NCI-H526 (cell line): ENCODE data around the gene GNG4.
"Not testable (repeated sequence)": the region's sequence is repeated elsewhere in the genome, so short reads cannot be mapped to it uniquely, and the experiment has no call there.

Experiments
- DNase-seq, 2 experiments: peaks; one replicate each; lab custom pipeline; 2025; lab: John Stamatoyannopoulos, UW

Gene GNG4

GRCh38 chr1:235584973-235585372 lies 64.6 kb downstream of the GNG4 start:
- DNase-seq, result no peak

GRCh38 chr1:235583511-235584001 lies 66.0 kb downstream of the GNG4 start:
- DNase-seq, result no peak

DNA sequence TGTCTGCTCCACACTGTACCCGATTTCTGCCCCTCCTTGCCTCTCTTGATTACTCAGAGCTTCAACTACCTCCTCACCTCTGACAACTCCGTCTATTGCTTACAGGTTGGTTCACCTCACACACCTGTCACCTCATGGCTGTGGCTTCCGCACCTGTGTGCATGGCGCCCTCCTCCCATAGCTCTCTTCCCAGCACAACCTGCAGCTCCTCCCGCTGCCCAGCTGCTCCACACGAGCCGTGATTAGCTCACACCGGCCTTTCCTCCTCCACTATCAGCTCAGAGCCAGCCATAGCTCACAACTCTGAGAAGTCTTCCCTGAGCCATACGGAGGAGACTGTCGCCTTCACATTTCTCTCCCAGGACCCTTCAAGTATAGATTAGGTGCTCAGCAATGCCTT lies 67.5 kb downstream of the GNG4 start:
- DNase-seq, result no peak

DNA sequence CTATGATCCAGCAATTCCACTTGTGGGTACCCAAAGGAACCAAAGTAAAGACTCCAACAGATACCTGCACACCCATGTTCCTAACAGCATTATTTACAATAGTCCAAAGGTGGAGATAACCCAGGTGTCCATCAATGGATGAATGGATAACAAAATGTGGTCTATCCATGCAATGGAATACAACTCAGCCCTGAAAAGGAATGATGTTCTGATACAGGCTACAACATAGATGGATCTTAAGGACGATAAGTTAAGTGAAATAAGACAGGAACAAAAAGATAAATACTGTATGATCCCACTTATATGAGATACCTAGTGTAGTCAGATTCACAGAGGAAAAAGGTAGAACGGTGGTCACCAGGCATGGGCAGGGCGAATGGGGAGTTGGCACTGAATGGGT lies 69.7 kb downstream of the GNG4 start:
- DNase-seq, result no peak

GRCh38 chr1:235575597-235575996 lies 74.0 kb downstream of the GNG4 start:
- DNase-seq, result no peak

GRCh38 chr1:235573880-235574279 lies 75.7 kb downstream of the GNG4 start:
- DNase-seq, result no peak

- DNase-seq, result not testable (repeated sequence)
Observed at GRCh38 chr1:235572971-235573370, 76.6 kb downstream of the GNG4 start.

DNA sequence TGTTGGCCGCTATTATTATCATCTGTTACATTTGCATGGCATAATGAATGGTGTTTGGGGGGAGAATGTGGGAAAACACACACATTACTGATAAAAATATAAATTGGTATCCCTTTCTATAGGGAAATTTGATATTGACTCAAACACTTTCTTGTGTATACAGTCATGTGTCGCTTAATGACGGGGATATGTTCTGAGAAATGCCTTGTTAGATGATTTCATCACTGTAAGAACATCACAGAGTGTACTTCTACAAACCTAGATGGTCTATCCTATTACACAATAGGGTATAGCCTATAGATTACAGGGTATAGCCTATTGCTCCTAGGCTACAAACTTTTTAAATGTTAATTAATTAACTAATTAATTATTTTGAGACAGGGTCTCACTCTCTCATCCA lies 78.1 kb downstream of the GNG4 start:
- DNase-seq, result no peak

- DNase-seq, result no peak
Observed at GRCh38 chr1:235567812-235568503, 81.6 kb downstream of the GNG4 start.

- DNase-seq, result no peak
Observed at GRCh38 chr1:235566084-235566483, 83.5 kb downstream of the GNG4 start.

DNA sequence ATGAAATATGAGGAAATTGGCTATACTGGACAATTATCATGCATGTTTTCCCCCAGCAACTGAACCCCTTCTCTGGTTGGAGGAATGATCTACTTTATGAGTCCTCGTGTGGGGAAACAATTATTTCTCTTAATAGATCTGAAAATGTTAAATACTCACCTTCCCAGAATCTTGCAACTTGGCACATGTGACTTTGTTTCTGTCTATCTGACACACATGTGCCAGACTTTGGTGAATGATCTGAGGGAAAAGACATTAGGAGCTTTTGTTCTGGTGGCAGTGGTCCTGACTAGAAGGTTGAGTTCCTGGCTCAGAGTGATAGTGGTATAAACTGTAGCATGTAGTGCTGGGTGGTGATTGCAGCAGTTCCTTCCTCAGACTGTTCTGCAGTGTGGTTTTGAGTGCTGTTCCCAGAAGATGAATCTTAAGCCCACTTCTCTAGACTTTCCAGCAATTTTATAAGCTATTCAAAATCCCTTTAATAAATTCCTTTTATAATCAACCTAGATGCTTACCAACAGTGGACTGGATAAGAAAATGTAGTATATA lies 86.0 kb downstream of the GNG4 start:
- no peak for DNase-seq

DNA sequence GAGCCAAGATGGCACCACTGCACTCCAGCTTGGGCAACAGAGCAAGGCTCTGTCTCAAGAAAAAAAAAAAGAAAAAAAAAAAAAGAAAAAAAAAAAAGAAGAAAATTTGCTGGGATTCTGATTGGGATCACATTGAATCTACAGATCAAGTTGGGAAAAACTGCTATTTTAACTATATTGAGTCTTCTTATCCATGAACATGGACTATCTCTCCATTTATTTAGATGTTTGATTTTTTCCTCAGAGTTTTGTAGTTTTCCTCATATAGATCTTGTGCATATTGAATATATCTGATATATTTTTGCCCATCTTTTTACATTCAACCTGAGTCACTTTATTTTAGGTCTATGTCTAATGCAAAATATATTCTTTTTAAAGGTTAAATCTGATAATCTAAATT lies 87.0 kb downstream of the GNG4 start:
- DNase-seq, result no peak

DNA sequence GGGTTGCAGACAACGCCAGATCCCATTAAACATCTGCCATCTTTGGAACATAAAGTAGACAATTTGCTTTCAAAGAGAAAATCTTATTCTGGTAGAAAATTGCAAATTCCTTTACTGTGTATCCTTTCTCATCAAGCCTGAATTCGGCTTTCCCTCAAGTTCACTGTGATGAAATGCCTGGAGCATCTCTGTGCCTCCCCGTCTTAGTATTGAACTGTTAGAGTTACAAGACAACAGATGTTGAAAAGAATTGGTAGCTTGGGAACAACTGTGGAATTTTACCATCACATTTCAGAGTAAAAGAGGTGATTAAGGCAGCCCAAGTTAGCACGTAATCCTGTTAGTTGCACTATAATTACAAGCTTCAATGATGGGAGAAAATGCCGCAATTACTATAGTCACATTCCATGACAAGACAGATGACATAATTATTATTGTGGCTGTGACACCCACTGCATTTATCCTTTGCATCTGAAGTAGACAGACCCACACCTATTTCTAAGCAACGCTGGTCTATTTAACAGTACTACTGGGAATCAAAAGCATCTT lies 90.9 kb downstream of the GNG4 start:
- no peak for DNase-seq

DNA sequence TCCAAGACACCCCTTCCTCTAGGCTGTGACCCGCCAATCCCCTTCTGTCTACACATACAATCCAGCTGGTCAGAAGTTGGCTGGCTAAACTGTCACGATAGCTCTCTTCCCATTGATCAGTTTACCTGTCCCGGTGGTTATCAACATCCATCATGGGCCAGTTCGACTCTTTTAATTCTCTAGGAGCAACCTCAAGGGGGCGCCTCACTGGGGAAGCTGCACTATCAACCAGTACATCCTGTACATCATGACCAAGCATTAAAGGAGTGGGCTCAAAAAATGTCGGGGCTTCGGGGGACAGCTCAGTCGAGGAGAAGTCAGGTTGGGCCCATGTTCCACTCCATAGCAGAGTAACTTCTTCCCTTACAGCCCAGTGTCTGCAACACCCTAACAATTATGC lies 92.1 kb downstream of the GNG4 start:
- no peak for DNase-seq

- no peak for DNase-seq
Observed at GRCh38 chr1:235556807-235557206, 92.8 kb downstream of the GNG4 start.

GRCh38 chr1:235553112-235553551 lies 96.5 kb downstream of the GNG4 start:
- no peak for DNase-seq

GRCh38 chr1:235552146-235552716 lies 97.4 kb downstream of the GNG4 start:
- no peak for DNase-seq

- no peak for DNase-seq
Observed at GRCh38 chr1:235549351-235550139, 100.0 kb downstream of the GNG4 start.

DNA sequence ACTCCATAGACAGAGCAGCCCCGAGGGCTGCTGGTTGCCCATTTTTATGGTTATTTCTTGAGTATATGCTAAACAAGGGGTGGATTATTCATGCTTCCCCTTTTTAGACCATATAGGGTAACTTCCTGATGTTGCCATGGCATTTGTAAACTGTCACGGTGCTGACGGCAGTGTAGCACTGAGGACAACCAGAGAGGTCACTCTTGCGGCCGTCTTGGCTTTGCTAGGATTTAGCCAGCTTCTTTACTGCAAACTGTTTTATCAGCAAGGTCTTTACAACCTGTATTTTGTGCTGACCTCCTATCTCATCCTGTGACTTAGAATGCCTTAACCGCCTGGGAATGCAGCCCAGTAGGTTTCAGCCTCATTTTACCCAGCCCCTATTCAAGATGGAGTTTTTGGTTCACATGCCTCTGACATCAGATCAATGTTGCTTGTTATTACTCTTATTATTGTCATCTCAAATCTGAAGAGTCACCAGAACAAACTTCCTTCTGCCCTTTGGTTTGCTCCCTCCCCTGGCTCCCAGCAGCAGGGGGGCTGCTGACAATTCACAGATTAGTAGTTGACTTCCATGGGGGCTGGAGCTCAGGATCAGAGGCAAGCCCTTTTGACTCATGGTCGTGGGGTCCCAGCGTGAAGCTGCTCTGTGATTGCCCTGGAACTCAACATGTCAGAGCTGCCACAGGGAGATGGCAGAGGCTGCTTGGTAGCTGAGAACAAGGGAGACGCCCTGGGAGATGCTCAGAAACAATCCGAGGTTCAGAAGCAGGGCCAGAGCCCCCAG lies 103.0 kb downstream of the GNG4 start:
- not testable (repeated sequence) for DNase-seq

DNA sequence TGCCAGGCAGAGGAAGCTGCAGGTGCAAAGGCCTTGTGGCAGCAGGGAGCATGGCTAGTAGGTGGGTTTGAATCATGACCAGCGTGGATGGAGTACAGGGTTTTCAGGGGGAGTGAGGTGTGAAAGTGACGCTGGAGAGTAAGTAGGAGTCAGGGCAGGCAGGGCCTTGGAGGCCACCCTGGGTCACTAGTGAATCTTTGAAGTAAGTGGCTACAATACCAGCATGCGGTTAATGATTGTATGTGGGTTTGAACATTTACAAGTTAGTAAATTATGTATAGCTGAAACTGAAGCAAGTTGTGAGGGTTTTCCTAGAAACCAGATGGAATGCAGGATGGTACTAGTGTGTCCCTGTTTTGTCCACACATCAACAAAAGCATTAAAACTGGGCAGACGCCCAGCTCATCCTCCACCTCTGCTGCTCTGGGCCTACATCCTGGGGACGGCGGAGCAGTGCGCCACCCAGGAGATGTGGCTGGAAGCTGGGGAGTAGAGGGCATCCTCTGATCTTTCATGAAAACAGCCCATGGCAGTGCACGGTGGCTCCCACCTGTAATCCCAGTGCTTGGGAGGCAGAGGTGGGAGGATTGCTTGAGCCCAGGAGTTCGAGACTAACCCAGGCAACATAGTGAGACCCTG lies 104.2 kb downstream of the GNG4 start:
- no peak for DNase-seq

- DNase-seq, result not testable (repeated sequence)
Observed at GRCh38 chr1:235542845-235543244, 106.7 kb downstream of the GNG4 start.
